ENCODE measurements around the gene PEAK1. TPM values are rescaled to one million over a fixed set of nuclear protein-coding genes. Genes with fewer than 3 reads are reported as not detected.
"Not testable (repeated sequence)": the region's sequence is repeated elsewhere in the genome, so short reads cannot be mapped to it uniquely, and the experiment has no call there.

PEAK1 gene
- total RNA-seq, 1 experiment from 2014 or later = 13.8 TPM

GRCh38 chr15:77410701-77411618, 8.9 kb downstream of the PEAK1 start:
- BruUV-seq (replicated peaks) = no TSS peak
- ChIA-PET CTCF (no interaction called here), POLR2A (ENCODE audit: unreplicated experiment) (interaction anchor here (0.6 kb wide), 1 partner anchor 457 kb away, joined by 9 read pairs; no protein-coding TSS in a partner anchor)
- Histone ChIP-seq H3K9ac (ENCODE audit: low read length) (no peak overlapping the region), H3K36me3 (ENCODE audit: low read depth, low read length) (no peaks in the 10 kb centered on the region), H3F3A (ENCODE audit: low read length, unreplicated experiment) (no peaks in the 10 kb centered on the region), H3K27me3 (ENCODE audit: low read length) (no peaks in the 10 kb centered on the region), H4K20me1 (ENCODE audit: low read length) (0 out of 2 replicates have a peak, but pooled peaks cover 4% of the 10 kb centered on the region), H3K4me3 (ENCODE audit: low read length) (no peak overlapping the region), H3K4me1 (ENCODE audit: insufficient read depth, low read length) (no peaks in the 10 kb centered on the region), H3K79me2 (ENCODE audit: low read length) (peaks cover 70% of the 10 kb centered on the region), H3K4me2 (ENCODE audit: low read length) (no peak overlapping the region), H2AFZ (ENCODE audit: low read length) (no peak overlapping the region), H3K9me2 (replicated peaks; ENCODE audit: low read length) (no peaks in the 10 kb centered on the region), H3K9me3 (ENCODE audit: low read length) (no peaks in the 10 kb centered on the region), H3K27ac (ENCODE audit: low read length) (no peak overlapping the region)
- TF ChIP-seq EZH2 (IDR thresholded peaks at IDR 0.05; ENCODE audit: low read length, unreplicated experiment) = no peak
- TF ChIP-seq EZH2phosphoT487 (IDR thresholded peaks at IDR 0.05; ENCODE audit: borderline replicate concordance, low read length) = no peak
- no peak for TF ChIP-seq CTCF (conservative IDR thresholded peaks at IDR 0.05; ENCODE audit: low read depth, low read length)
- DNase-seq (no peak), ATAC-seq (no peak)
- intact Hi-C loops (cut with micrococcal nuclease) = loop anchor here (10.0 kb wide), 2 partner anchors 96 to 346 kb away; no protein-coding TSS in a partner anchor

DNA sequence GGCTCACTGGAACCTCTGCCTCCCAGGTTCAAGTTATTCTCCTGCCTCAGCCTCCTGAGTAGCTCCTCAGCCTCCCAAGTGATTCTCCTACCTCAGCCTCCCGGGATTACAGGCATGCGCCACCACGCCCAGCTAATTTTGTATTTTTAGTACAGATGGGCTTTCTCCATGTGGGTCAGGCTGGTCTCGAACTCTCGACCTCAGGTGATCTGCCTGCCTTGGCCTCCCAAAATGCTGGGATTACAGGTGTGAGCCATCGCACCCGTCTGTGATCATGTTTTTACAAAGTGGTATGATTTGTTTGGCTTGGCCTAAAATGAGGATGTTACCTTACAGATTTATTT, 9.8 kb downstream of the PEAK1 start:
- H3K9ac ChIP-seq (ENCODE audit: low read length); H3K4me3 ChIP-seq (ENCODE audit: low read length); BruUV-seq (replicated peaks); H3K36me3 ChIP-seq (ENCODE audit: low read depth, low read length); H3K4me2 ChIP-seq (ENCODE audit: low read length); H3K27ac ChIP-seq (ENCODE audit: low read length); H3K27me3 ChIP-seq (ENCODE audit: low read length); H4K20me1 ChIP-seq (ENCODE audit: low read length); H3K9me2 ChIP-seq (replicated peaks; ENCODE audit: low read length); H3F3A ChIP-seq (ENCODE audit: low read length, unreplicated experiment); H2AFZ ChIP-seq (ENCODE audit: low read length); H3K9me3 ChIP-seq (ENCODE audit: low read length); DNase-seq; ATAC-seq; H3K4me1 ChIP-seq (ENCODE audit: insufficient read depth, low read length); CTCF ChIA-PET: not testable (repeated sequence)
- H3K79me2 ChIP-seq (ENCODE audit: low read length) = peaks cover 67% of the 10 kb centered on the region
- POLR2A ChIA-PET (ENCODE audit: unreplicated experiment) = interaction anchor here (0.6 kb wide), 1 partner anchor 456 kb away, joined by 9 read pairs; no protein-coding TSS in a partner anchor
- intact Hi-C loops (cut with micrococcal nuclease) = loop anchor here (10.0 kb wide), 2 partner anchors 95 to 345 kb away; no protein-coding TSS in a partner anchor

GRCh38 chr15:77409259-77410156, 10.4 kb downstream of the PEAK1 start:
- no peak overlapping the region for H3K9ac ChIP-seq (ENCODE audit: low read length)
- TF ChIP-seq EZH2phosphoT487 (IDR thresholded peaks at IDR 0.05; ENCODE audit: borderline replicate concordance, low read length) (no peak), EZH2 (IDR thresholded peaks at IDR 0.05; ENCODE audit: low read length, unreplicated experiment) (no peak), CTCF (conservative IDR thresholded peaks at IDR 0.05; ENCODE audit: low read depth, low read length) (no peak)
- intact Hi-C loops (cut with micrococcal nuclease) = loop anchor here (10.0 kb wide), 2 partner anchors 95 to 345 kb away; no protein-coding TSS in a partner anchor
- no peak overlapping the region for H3K4me3 ChIP-seq (ENCODE audit: low read length)
- H2AFZ ChIP-seq (ENCODE audit: low read length) = no peak overlapping the region
- no peak overlapping the region for H3K27ac ChIP-seq (ENCODE audit: low read length)
- no peaks in the 10 kb centered on the region for H3K36me3 ChIP-seq (ENCODE audit: low read depth, low read length)
- no peak overlapping the region for H3K4me2 ChIP-seq (ENCODE audit: low read length)
- H3K79me2 ChIP-seq (ENCODE audit: low read length) = peaks cover 66% of the 10 kb centered on the region
- H3K9me3 ChIP-seq (ENCODE audit: low read length) = no peaks in the 10 kb centered on the region
- ATAC-seq (no peak), DNase-seq (no peak)
- ChIA-PET POLR2A (ENCODE audit: unreplicated experiment) (no interaction called here), CTCF (no interaction called here)
- H3K9me2 ChIP-seq (replicated peaks; ENCODE audit: low read length) = no peaks in the 10 kb centered on the region
- H3K27me3 ChIP-seq (ENCODE audit: low read length) = no peaks in the 10 kb centered on the region
- H3F3A ChIP-seq (ENCODE audit: low read length, unreplicated experiment) = no peaks in the 10 kb centered on the region
- no peaks in the 10 kb centered on the region for H3K4me1 ChIP-seq (ENCODE audit: insufficient read depth, low read length)
- BruUV-seq (replicated peaks) = no TSS peak
- 0 out of 2 replicates have a peak, but pooled peaks cover 4% of the 10 kb centered on the region for H4K20me1 ChIP-seq (ENCODE audit: low read length)

All from PC-3 (cell line).